GM03348 (cell line): ENCODE data around the gene ARID3B.
"Not testable (repeated sequence)": the region's sequence is repeated elsewhere in the genome, so short reads cannot be mapped to it uniquely, and the experiment has no call there.

Source experiments
- DNase-seq: peaks from one replicate; pipeline ENCODE4 v3.0.0; 2012; ENCODE audit warnings: low spot score

Gene ARID3B

DNA sequence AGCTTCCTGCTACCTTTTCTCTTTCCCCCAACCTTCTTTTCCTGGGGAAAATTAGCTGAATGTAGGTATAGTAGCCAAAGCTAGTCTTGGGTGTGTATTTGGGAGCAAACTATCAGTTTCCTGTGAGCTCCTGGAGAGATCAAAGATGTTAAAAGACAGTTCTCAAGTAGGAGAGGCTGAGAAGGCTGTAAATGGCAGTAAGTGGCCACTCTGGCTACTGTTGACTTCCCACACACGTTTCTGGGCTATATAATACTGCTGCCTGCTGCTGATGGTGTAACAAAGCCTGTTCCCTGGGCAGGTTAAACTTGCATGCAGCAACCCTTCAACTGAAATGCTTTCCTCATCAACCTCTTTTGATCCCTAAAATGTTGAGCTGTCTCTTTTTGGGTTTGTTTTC lies 27.6 kb downstream of the ARID3B start:
- DNase-seq = no peak

DNA sequence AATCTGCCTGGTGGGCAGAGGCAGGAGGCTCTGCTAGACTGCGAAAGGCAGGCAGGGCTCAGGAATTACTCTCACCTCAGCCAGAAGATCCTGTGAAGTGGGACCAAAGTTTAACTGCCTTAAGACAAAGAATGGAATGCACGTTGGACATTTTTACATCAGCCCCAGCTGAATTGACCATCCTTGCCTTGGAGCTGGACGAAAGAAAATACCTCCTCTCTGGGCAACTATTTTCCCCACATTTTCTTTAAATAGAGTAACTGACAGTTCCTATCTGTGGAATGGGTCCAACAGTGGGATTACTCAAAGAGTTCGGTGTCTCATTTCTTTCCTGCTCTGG lies 28.7 kb downstream of the ARID3B start:
- no peak for DNase-seq

DNA sequence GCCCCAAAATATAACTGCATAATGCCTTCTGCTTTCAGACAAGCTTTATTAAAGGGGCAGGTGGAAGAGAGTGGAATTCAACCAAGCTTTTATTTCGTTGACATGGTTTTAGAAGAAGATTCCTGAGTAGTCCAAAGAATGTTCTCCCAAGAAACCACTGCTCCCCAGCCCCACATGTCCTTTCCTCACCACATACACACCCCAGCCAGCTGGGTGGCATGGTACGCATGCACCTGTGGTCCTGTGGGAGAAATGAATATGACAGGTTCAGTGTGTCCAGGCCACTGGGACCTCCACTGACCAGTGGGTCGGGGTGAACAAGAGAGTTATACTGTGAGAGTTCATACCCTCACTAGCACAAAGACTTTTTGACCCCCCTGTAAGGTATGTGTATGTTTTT lies 30.2 kb downstream of the ARID3B start:
- DNase-seq = no peak

DNA sequence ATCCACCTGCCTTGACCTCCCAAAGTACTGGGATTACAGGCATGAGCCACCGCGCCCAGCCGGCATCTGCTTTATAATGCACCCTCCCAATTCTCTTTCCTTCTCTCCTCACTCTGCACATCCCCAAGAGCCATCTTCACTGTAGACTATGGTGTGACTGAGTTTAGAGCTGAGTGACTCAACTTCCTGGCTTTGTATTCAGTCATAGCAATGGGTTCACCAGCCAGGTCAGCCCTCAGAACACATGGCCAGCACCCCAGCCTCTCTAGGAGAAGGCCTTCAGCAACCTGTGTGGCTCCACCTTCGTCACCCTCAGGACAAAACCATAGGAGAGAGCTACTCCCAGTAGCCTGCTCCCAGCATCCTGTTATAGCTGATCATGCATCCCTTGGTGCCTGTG lies 33.0 kb downstream of the ARID3B start:
- DNase-seq = peak; percentile 16

DNA sequence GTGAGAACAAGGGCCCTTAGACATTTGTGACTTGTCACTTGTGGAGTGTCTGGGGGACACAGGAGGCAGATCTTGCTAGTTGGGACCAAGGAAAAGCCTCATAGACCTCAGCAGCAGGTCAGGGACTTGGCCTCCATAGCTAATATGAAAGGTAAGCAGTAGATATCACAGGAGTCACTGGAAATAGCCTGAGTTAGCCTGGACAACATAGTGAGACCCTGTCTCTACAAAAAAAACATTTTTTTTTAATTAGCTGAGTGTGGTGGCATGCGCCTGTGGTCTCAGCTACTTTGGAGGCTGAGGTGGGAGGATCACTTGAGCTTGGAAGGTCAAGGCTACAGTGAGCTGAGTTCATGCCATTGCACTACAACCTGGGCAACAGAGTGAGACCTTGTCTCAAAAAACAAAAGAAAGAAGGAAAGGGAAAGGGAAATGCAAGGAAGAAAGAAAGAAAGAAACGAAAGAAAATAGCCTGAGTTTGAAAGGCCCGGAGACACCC lies 37.5 kb downstream of the ARID3B start:
- no peak for DNase-seq

DNA sequence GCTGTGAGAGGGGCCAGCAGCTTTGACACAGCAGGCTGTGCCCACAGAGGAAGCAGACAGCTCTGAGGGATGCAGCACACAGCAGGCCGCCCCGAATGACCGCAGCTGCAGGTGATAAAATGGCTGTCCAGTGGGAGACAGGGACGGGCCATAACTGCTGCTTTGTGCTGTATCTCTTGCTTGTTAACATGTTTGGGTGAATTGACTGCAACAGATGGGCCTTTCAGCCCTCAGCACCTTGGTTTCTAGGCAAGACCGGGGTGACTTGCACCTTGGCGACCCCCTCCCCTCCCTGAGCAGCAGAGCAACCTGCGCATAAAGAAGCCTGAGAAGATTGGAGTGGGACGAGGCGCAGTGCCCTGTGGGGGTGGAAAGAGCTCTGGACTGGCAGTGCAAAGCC lies 38.0 kb downstream of the ARID3B start:
- DNase-seq = no peak

DNA sequence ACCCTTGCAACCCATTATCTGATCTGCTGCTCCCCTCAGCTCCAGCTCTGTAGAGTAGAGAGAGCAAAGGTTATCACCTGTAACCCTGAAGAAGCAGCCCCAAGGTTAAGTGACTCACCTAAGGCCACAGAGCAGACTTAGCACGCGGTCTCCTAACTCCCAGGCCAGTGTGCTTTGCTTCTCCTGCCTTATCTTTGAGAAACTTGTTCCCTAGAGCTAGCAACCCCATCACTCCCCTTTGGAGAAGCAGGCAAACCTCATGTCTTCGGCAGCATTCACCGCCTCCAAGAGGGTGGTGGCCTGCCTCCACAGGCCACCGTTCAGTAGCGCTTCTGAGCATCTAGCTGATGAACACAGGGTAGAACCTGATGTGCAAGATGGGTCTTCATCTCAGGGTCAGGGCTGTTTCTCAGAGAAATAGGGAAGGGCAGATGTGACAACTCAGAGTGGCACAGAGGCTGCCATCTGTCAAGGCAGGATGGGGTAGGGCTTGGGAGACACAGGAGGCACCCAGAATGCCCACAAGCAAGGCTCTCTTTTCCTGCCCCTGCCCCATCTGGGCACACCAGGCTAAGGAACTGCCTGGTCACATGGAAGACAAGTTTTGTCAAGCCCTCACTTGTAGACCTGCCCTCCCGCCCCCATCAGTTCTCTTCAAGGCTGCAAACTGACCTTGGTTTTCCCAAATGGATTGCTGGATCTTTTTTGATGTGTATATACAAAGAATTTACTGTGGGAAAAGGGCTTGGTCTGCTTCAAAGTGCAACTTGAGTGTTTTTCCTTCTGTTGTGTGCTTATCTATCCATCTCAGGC lies 39.7 kb downstream of the ARID3B start:
- no peak for DNase-seq

DNA sequence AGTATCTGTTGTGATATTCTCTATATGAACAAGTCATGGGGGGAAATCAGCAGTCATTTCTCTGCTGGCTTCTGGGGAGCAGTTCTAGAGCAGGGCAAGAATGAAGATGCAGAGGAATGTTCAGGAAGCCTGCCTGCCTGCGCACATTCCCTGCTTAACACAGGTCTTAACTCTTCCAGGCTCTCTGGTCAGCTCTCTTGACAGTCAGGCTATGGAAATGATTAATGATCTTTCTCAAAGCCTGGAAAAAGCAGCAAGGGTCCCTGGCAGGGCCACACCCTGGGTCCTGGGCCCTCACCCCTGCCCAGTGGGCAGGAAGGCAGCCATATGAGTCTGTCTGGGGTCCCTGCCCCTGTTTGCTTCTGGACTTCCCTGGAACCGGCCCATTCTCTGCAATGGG lies 43.2 kb downstream of the ARID3B start:
- DNase-seq = no peak

DNA sequence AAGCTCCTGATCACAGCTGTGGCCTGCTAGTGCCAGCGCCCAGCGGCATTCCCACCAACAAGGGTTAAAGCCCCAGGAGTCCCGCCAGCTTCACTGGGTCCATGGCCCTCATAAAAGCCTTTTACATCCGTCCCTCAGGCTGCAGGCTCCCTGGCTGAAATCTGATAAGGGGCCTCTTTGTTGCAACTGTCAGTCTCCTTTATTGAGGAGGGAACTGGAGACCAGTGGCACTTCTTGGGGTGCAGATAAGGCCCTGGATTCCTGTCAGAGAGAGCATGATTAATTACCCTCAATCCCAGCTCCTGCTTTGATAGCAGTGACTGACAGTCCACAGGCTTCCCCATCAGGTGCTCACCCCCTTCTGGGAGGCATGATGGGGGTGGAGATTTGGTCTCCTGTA lies 43.8 kb downstream of the ARID3B start:
- DNase-seq = no peak

DNA sequence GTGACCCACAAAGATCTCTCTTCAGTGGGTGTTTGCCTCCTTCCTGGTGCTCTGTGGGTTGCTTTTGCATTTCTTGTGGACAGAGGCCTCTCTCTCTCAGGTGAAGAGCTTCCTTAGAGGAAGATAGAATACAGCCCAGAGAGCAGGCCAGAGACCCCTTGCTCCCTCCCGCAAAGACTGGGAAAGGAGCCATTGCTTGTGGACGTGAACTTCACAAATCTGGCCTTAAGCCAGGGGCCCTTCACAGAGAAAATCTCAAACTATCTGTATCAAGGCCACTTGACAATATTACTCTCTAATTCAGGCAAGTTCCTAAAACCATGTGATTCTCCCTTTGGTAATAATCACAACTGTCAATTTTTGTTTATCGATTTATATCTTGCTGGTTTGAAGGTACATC lies 44.2 kb downstream of the ARID3B start:
- DNase-seq = no peak

DNA sequence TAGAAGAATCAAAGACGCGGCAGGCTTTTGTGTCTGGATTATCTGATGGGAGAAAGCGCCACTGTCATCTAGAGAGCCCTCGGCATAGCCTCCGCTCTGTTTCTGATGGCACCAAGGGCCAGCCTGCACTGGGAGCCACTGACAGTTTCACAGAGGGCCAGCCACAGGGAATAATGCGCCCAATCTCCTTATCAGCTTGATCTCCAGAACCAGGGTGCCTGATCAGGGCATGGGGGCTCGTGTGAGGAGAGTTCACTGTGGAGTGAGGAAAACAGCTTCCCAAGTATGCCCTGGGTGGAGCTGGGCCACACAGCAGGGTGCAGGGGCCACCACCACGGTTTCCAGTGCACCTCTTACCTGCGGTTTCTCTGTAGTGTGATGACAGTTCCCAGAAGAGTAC lies 44.8 kb downstream of the ARID3B start:
- DNase-seq = no peak

DNA sequence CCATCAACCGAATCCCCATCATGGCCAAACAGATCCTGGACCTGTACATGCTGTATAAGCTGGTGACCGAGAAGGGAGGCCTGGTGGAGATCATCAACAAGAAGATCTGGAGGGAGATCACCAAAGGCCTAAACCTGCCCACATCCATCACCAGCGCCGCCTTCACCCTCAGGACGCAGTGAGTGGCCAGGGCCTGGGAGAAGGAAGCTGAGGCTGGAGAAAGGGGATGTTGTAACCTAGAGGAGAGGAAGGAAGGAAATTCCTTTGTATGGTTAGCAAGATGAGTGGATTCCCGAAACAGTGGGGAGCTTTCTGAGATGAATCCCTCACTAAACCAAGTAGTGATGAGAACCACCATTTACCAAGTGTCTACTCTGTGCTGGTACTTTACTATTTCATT lies 48.8 kb downstream of the ARID3B start:
- DNase-seq = no peak

DNA sequence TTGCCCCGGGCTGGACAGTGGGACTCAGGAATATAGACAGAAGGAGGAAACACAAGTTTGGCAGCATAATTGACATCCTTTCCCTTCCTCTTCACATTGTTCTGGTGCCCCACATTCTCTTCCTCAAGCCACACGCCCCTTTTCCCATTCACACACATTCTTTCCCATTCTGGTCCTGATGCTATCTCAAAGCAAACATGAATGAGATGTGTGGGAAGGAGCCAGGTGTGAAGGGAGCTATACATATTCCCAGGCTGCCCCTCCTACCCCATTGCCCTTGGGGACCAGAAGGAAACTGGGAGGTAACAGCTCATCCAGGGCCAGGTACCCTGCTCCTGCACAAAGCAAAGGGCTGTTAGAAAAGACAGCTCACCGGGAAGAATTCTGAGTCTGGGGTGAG lies 51.2 kb downstream of the ARID3B start:
- DNase-seq = no peak

DNA sequence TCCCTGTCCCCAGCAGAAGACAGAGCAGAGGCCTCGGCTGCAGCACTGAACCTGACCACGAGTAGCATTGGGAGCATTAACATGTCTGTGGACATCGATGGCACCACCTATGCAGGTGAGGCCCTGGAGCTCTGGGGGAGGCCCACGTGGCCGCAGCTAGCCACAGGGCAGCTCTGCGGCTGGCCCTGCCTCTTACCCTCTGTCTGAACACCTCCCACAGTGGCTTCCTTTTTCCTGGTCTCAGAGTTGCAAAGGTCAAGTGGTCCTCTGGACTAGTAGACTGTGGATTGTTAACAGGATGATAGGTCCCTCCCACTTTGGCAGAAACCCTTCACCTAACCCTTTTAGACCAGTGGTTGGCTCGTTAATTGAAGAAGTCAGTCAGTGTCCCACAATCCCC lies 52.1 kb downstream of the ARID3B start:
- DNase-seq = no peak

DNA sequence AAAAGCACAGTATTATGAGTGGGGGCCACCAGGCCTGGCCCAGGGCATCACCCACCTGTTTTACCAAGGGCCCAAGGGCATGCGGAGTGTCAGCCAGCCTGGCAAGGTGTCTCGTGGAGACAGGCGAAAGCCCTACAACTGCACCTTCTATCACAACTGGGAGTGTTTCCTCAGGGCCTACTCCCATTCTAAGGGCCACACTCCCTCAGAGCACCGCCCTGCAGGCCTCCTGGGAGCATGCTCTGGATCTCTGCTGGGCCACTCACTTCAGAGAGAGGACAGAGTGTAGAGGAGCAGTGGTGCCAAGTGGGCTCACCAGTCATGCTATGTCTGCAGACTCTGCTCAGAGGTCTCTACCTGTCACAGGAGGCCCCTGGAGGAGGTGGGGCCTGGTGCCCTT lies 53.4 kb downstream of the ARID3B start:
- no peak for DNase-seq

DNA sequence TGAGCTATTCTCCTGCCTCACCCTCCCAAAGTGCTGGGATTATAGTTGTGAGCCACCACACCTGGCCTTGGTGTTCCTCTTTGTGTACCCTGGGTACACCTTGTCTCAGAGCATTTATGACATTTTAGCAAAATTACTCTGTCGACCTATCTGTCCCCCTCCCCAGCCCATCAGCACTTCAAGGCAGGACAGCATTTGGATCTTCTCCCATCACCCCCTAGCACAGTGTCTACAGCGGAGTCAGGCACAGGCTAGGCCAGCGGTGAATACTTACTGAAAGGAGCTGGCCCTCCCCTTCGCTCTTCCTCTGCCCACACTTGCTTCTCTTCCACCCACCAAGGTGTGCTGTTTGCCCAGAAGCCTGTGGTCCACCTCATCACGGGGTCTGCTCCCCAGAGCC lies 54.3 kb downstream of the ARID3B start:
- DNase-seq = no peak

DNA sequence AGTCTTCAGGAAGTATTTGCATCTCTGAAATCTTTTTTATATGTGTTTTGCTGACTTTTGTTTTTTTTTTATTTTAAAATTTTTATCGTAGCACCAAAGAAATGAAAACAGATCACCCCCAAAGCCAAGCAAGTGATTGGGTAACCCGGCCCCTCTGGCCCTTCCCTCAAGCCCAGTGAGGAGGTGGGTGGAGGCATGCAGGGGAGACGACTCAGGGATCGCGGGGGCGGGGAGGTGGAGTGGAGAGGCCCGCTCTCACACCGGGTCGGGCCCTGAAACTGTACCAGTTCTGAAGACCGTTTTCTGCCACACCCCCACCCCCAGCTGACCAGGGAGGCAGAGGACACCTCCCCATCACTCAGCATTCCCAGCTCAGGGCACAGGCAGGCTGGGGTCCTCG lies 55.7 kb downstream of the ARID3B start:
- not testable (repeated sequence) for DNase-seq

DNA sequence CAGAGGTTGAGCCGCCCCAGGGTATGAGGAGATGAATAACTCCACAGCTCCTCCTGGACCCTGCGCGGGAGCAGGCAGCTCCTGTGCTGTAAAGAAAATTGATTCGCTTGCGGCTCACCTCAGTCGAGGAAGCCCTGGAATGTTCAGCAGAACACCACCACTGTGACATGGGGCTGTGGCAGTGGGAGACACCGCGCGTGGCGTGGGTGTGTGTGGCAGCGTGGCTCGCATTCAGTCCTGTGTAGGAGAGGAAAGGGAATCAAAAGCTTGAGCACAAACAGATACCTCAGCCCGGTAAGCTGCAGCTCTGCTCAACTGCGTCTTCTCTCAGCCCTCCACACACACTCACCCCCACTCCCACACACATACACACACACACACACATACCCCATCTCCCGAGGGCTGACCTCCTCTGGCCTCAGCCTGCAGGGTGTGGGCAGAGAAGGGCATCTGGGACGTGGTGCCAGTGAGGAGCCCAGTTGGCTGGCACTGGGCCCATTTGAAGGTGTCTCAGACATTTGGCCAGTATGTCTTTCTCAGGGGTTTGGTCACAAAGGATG lies 56.2 kb downstream of the ARID3B start:
- not testable (repeated sequence) for DNase-seq

DNA sequence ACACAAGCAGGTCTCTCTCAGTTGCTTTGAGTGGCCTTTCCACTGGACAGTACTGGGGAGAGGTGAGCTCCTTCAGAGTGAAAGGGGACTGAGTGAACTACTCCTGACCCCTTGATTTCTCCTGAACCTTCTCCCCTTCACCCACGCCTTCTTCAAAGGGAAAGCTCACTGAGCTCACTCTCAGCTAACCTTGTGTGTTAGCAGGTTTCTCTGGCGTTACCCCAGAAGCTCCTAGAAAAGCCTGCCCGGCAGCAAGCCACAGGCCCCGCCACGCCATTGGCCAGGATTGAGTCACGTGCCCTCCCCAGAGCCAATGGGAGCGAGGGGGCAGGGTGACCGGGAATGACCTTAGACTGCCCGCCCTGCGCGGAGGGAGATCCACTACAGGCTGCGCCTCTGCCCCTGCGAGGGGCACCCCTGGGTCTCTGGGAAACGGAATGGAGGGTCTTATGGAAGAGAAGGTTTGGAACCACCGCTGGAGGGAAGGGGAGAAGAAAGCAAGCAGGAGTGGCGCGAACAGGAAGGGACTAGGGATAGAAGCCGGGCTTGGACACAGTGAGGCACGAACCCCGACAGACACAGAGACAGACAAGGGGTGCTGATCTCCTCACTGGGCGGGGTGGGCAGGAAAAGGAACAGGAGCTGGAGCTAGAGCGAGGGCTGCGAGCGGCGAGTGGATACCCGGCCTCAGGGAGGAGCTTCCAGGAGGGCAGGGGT lies 57.3 kb downstream of the ARID3B start:
- peak; percentile 100 for DNase-seq

DNA sequence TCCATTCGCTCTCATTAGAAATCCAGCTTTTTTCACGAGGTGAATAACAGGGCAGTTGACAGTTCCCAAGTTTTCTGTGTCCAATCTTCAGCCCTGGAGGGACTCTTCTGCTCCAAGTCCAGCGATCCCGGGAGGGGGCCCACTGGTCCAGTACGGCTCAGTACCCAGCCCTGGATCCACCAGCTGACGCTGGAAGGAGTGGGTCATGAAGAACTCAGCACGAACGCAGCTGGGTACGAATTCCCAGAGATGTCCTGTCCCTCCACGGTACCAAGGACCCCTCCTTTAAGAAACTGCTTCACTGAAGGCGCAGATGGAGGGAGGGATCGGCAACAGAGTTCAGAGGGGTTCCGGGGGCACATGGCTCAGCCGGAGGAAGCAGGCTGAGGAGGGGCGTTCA lies 58.1 kb downstream of the ARID3B start:
- DNase-seq = no peak

DNA sequence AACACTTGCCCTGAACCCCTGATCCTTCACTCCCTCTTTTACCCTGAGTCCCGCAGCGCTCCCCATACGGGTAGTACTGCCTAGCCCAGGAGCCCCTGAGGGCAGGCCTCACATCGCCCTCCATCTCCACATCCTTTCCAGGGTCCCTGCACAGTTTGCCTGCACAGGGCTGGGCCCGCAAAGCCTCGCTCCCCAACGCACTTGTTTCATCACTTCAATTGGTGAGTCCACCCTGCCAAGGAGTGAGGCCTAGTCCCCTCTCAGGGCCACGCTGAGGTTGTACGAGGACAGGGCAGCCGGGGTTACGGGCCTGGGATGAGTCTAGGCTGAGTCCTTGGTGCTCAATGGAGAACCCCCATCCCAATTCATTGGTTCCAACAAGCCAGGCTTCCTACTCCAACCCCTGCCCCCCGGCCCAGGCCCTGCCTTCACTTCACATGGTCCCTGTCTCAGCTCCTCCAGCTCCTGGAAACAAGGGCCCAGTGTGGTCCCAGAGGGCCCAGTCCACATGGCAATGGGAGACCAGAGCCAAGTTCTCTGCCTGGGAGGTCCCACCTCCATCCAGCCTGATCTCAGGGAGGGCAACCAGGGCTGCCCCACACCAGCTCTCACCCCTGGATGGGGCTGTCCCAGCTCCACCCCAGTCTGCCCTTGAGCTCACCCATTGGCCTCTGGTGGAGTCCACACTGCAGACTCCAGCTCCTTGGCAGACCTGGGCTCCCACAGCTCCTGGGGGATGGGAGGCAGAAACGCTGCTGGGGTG lies 62.2 kb downstream of the ARID3B start:
- DNase-seq = no peak
